ENCODE data around the gene XRCC5.

The XRCC5 gene

GRCh38 chr2:216232721-216233120 lies 123.6 kb downstream of the XRCC5 start:
- intact Hi-C loops (cut with DNase I; ENCODE audit: low total_unique reads) = no loop called here

GRCh38 chr2:216233281-216233995 lies 124.3 kb downstream of the XRCC5 start:
- TF ChIP-seq CTCF (IDR thresholded peaks at IDR 0.05) = no peak
- no peak for DNase-seq
- H3K4me3 ChIP-seq = no peak overlapping the region
- H3K27me3 ChIP-seq = no peaks in the 10 kb centered on the region
- no peak overlapping the region for H3K27ac ChIP-seq
- H3K9me3 ChIP-seq = peaks cover 0 to 21% (median 7%) of the 10 kb centered on the region in 3 donors
- H3K36me3 ChIP-seq = no peaks in the 10 kb centered on the region
- intact Hi-C loops (cut with DNase I; ENCODE audit: low total_unique reads) = no loop called here
- no peaks in the 10 kb centered on the region for H3K4me1 ChIP-seq

More at GRCh38 chr2:216232721-216233120, 123.6 kb downstream of the XRCC5 start:
- Histone ChIP-seq H3K4me3 (no peak overlapping the region), H3K27me3 (no peaks in the 10 kb centered on the region), H3K27ac (no peak overlapping the region), H3K36me3 (no peaks in the 10 kb centered on the region), H3K4me1 (no peaks in the 10 kb centered on the region), H3K9me3 (peaks cover 0 to 21% (median 7%) of the 10 kb centered on the region in 3 donors)
- no peak for DNase-seq
- TF ChIP-seq CTCF (IDR thresholded peaks at IDR 0.05) = no peak

- intact Hi-C loops (cut with DNase I; ENCODE audit: low total_unique reads) = no loop called here
These were observed 125.0 kb downstream of the XRCC5 start for GRCh38 chr2:216234106-216234505.

GRCh38 chr2:216235462-216235861 lies 126.3 kb downstream of the XRCC5 start:
- no peak for DNase-seq
- Histone ChIP-seq H3K4me3 (no peak overlapping the region), H3K4me1 (no peaks in the 10 kb centered on the region), H3K9me3 (peaks cover 0 to 21% (median 7%) of the 10 kb centered on the region in 3 donors), H3K27ac (no peak overlapping the region), H3K27me3 (no peaks in the 10 kb centered on the region), H3K36me3 (no peaks in the 10 kb centered on the region)
- no peak for TF ChIP-seq CTCF (IDR thresholded peaks at IDR 0.05)
- intact Hi-C loops (cut with DNase I; ENCODE audit: low total_unique reads) = no loop called here

More at GRCh38 chr2:216234106-216234505, 125.0 kb downstream of the XRCC5 start:
- Histone ChIP-seq H3K36me3 (no peaks in the 10 kb centered on the region), H3K27ac (no peak overlapping the region), H3K9me3 (peaks cover 0 to 21% (median 7%) of the 10 kb centered on the region in 3 donors), H3K4me3 (no peak overlapping the region), H3K27me3 (no peaks in the 10 kb centered on the region), H3K4me1 (no peaks in the 10 kb centered on the region)
- TF ChIP-seq CTCF (IDR thresholded peaks at IDR 0.05) = no peak
- no peak for DNase-seq

GRCh38 chr2:216235896-216236295 lies 126.7 kb downstream of the XRCC5 start:
- Histone ChIP-seq H3K4me3 (no peak overlapping the region), H3K36me3 (no peaks in the 10 kb centered on the region), H3K27ac (no peak overlapping the region), H3K9me3 (peaks cover 0 to 21% (median 7%) of the 10 kb centered on the region in 3 donors), H3K27me3 (no peaks in the 10 kb centered on the region), H3K4me1 (no peaks in the 10 kb centered on the region)
- DNase-seq = no peak
- intact Hi-C loops (cut with DNase I; ENCODE audit: low total_unique reads) = no loop called here
- no peak for TF ChIP-seq CTCF (IDR thresholded peaks at IDR 0.05)
